ENCODE results near the gene LPP. TPM values are rescaled to one million over a fixed set of nuclear protein-coding genes. Genes with fewer than 3 reads are reported as not detected.

Gene LPP
- total and polyA plus RNA-seq, 9 of the 15 experiments (the other 6 are each of a cell fraction or from before 2014, with no cell fraction given): 0.07 to 0.18 TPM; not detected in 7

DNA sequence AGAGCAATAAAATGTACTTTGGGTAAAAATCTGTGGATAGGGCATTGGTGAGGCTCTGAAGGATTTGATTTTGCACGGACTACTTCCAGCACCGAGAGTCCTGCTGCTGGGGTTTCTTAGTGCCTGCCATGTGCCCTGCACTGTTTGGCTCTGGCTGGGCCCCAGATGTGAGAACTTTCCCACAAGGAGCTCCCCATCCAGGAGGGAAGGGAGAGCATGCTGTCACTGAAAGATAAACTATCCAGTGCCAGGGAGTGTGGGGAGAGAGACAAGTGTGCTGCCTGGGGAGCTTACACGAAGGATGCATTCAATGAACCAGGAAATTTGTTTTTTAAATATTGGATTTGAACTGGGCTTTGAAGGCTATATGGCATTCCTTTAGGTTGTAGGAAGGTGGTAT, 30.2 kb downstream of the LPP start (continued):
- TF ChIP-seq ZNF318 (IDR thresholded peaks at IDR 0.05; ENCODE audit: borderline replicate concordance in 1 of 2, low read depth in 1 of 2) (no peak), RBM39 (optimal IDR thresholded peaks at IDR 0.05; ENCODE audit: low read depth, low read length) (no peak)

GRCh38 chr3:188184649-188185048, 30.7 kb downstream of the LPP start:
- Histone ChIP-seq H3K9me3 (replicated peaks; ENCODE audit: control insufficient read depth, insufficient read depth, low read depth, low read length) (no peaks in the 10 kb centered on the region), H3K9me1 (ENCODE audit: control insufficient read depth, insufficient read depth, low read length) (no peaks in the 10 kb centered on the region), H3K36me3 (ENCODE audit: control insufficient read depth, insufficient read depth, low read length) (no peaks in the 10 kb centered on the region), H4K20me1 (replicated peaks; ENCODE audit: control insufficient read depth, insufficient read depth, low read length) (no peaks in the 10 kb centered on the region), H3K9ac (ENCODE audit: insufficient read depth in 1 of 2, low read depth in 2 of 2, low read length in 2 of 2) (no peak overlapping the region), H3K4me2 (ENCODE audit: insufficient read depth, low read length) (no peak overlapping the region), H2AFZ (ENCODE audit: low read depth, low read length) (no peak overlapping the region), H3K4me1 (replicated peaks in 1 of 2; ENCODE audit: control insufficient read depth in 2 of 2, insufficient read depth in 2 of 2, low read length in 2 of 2) (no peaks in the 10 kb centered on the region), H3K4me3 (no peak overlapping the region), H3K79me2 (ENCODE audit: control insufficient read depth, insufficient read depth, low read length) (no peaks in the 10 kb centered on the region), H3K27me3 (ENCODE audit: control insufficient read depth in 2 of 2, insufficient read depth in 2 of 2, low read length in 2 of 2) (peaks cover 0 to 7% of the 10 kb centered on the region in 2 experiments; a peak in 1 of 5 replicates), H3K27ac (ENCODE audit: extremely low read depth, low read depth, low read length) (no peak overlapping the region)
- in situ Hi-C loops (cut with MboI) (no loop called here), intact Hi-C loops (cut with micrococcal nuclease) (no loop called here)
- ATAC-seq (no peak), DNase-seq (ENCODE audit: extremely low read depth in 1 of 4, low spot score in 3 of 4) (no peak), FAIRE-seq (no peak)
- CTCF ChIA-PET (ENCODE audit: low intra/inter-chr PET ratio): no interaction called here
- POLR2A ChIA-PET: no interaction called here
- WGBS (ENCODE audit: insufficient coverage, low coverage, missing lambda C conversion rate): 0% methylated on average over 3 of the region's 3 CpGs
- no TSS peak for BruUV-seq (replicated peaks)
- TF ChIP-seq HEY1 (CRISPR knock-in tag; IDR thresholded peaks at IDR 0.05; ENCODE audit: borderline replicate concordance) (no peak), EP400 (IDR thresholded peaks at IDR 0.05) (no peak), HNRNPL (IDR thresholded peaks at IDR 0.05; ENCODE audit: low read depth, low read length) (no peak), ZNF239 (CRISPR knock-in tag; IDR thresholded peaks at IDR 0.05) (no peak), ZNF507 (tag; conservative IDR thresholded peaks at IDR 0.05) (no peak)

All from K562 (cell line).